Choroid plexus epithelial cell (primary cell): ENCODE results near the gene MYH7.

Experiments used
- DNase-seq: peaks from one replicate; pipeline ENCODE4 v3.0.0-alpha.2; 2010; ENCODE audit warnings: low read depth
- H3K4me3 ChIP-seq: 2 replicates; pipeline ENCODE4 v1.5.1; 2011; ENCODE audit warnings: low read depth, mild to moderate bottlenecking, control low read depth, low read length, moderate library complexity
- CTCF ChIP-seq: conservative IDR thresholded peaks from 2 replicates; pipeline ENCODE4 v1.5.1; 2011; ENCODE audit warnings: low read depth, mild to moderate bottlenecking, control low read depth, inconsistent platforms, low read length, moderate library complexity

The MYH7 gene

DNA sequence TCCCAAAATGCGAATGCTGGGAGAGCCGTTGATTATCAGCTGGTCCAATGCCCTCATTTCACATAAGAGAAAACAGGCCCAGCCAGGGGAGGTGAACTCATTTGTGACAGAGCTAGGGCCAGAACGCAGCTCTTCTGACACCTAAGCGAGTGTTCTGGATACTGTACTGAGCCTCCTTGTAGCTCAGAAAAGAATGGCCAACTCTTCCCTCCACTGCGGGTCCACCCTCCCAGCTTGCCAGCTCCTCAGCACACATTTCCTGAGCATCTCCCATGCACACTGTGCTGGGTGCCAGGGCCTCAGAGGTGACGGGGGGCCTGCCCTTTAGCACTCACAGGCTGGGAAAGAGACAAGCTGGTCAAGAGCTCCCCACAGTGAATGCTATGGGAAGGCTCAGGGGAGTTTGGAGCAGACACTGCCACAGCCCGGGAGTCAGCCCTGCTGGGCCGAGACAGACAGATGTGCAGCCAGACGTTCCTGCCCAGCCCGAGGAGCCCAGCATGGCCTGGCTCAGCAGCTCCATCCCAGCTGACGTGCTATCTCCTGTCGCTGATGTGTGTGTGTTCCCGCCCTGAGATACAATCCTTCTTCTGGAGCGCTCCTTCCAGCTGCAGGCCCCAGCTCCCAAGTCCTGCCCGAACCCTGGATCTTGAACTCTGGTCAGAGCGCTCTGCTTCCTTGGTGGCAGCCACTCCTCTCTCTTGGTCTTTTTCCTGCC lies 55.1 kb downstream of the MYH7 start:
- no peak for TF ChIP-seq CTCF
- DNase-seq = no peak
- no peak overlapping the region for H3K4me3 ChIP-seq

- TF ChIP-seq CTCF = peak; percentile 99
- no peak overlapping the region for H3K4me3 ChIP-seq
- peak; percentile 54 for DNase-seq
Observed at GRCh38 chr14:23379366-23380196, 55.9 kb downstream of the MYH7 start.

- H3K4me3 ChIP-seq = no peak overlapping the region
- TF ChIP-seq CTCF = no peak
- no peak for DNase-seq
Observed at GRCh38 chr14:23378612-23379220, 56.7 kb downstream of the MYH7 start.

DNA sequence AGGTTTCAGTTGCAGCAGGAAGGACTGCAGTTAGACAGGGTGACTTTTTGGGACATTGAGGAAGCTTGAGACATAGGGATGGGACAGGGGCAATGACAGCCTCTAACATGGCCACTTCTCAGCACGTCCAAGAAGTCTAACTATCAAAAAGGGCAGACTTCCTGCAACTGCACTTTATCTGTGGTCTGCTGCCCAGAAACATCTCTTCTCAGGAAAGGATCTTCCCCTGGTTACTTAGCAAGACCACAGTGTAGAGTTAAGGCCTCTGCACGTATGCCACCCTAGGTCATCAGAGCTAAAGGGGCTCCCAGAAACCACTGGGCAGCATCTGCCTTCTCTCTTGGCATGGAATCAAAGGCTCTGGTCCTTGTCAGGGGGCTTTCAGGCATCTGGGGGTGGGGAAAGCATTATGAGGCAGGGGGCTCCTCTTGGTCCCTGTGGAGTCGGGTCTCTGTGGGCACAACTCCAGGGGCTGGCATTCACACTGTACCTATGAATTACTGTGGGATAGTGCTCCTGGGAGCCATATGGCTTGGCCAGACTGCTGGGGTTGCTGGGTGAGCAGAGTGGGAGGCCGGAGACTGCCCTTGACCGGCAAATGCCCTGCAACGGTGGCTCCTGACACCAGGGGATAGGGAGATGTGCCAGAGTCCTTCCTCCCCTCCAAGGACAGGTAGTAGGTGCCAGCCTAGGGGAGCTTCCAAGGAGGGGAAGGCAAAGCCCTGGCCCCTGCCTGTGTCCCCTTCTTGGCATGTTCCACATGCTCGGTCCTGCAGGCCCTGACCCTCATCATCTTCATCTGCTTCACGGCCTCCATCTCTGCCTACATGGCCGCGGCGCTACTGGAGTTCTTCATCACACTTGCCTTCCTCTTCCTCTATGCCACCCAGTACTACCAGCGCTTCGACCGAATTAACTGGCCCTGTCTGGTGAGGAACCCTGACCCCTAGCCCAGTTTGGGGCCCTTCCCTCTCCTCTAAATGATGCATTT lies 57.6 kb downstream of the MYH7 start:
- no peak overlapping the region for H3K4me3 ChIP-seq
- TF ChIP-seq CTCF = no peak

GRCh38 chr14:23377198-23377550 lies 58.3 kb downstream of the MYH7 start:
- TF ChIP-seq CTCF = no peak
- no peak overlapping the region for H3K4me3 ChIP-seq
- no peak for DNase-seq

More for the DNA sequence above, 57.6 kb downstream of the MYH7 start:
- no peak for DNase-seq

- no peak within 1 kb of the TSS for H3K4me3 ChIP-seq
- no peak for DNase-seq
- TF ChIP-seq CTCF = no peak
Observed at GRCh38 chr14:23376482-23377197, 58.8 kb downstream of the MYH7 start, which contains the start of gene CMTM5. TSS of gene CMTM5 (plus strand) at chr14:23377046. CDS start at chr14:23377252, 206 bp downstream.
